ENCODE results near the gene IKZF4. TPM values are rescaled to one million over a fixed set of nuclear protein-coding genes. Genes with fewer than 3 reads are reported as not detected.
"Not testable (repeated sequence)": the region's sequence is repeated elsewhere in the genome, so short reads cannot be mapped to it uniquely, and the experiment has no call there.

The IKZF4 gene
- polyA plus RNA-seq, 10 donors: 5.5 to 11.3 (median 7.8) TPM

DNA sequence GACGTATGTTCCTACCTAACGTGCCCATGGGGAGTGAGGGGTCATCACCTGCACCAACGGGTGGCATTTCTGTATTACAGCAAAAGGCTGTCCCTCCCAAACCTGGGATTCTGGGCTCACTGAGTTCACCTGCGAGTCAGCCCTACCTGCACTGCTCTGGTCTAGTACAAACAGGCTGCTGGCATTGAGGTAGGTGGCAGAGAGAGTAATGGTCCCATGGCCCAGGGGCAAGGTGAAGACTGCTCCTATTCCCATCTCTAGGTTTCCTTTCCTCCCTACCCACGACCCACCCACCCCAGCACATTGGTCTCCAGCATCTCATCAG is 23.3 kb upstream of the IKZF4 start:
- DNase-seq: no peak

DNA sequence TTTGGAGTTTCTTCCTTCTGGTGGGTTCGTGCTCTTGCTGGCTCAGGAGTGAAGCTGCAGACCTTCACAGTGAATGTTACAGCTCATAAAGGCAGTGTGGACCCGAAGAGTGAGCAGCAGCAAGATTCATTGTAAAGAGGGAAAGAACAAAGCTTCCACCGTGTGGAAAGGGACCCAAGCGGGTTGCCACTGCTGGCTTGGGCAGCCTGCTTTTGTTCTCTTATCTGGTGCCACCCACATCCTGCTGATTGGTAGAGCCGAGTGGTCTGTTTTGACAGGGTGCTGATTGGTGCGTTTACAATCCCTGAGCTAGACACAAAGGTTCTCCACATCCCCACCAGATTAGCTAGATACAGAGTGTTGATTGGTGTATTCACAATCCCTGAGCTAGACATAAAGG is 21.3 kb upstream of the IKZF4 start:
- not testable (repeated sequence) for DNase-seq

DNA sequence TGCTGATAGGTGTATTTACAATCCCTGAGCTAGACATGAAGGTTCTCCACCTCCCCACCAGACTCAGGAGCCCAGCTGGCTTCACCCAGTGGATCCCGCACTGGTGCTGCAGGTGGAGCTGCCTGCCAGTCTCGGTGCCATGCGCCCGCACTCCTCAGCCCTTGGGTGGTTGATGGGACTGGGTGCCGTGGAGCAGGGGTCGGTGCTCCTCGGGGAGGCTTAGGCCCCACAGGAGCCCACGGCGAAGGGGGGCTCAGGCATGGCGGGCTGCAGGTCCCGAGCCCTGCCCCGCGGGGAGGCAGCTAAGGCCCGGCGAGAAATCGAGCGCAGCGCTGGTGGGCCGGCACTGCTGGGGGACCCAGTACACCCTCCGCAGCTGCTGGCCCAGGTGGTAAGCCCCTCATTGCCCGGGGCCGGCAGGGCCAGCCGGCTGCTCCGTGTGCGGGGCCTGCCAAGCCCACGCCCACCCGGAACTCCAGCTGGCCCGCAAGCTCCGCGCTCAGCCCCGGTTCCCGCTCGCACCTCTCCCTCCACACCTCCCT is 20.8 kb upstream of the IKZF4 start:
- not testable (repeated sequence) for DNase-seq

DNA sequence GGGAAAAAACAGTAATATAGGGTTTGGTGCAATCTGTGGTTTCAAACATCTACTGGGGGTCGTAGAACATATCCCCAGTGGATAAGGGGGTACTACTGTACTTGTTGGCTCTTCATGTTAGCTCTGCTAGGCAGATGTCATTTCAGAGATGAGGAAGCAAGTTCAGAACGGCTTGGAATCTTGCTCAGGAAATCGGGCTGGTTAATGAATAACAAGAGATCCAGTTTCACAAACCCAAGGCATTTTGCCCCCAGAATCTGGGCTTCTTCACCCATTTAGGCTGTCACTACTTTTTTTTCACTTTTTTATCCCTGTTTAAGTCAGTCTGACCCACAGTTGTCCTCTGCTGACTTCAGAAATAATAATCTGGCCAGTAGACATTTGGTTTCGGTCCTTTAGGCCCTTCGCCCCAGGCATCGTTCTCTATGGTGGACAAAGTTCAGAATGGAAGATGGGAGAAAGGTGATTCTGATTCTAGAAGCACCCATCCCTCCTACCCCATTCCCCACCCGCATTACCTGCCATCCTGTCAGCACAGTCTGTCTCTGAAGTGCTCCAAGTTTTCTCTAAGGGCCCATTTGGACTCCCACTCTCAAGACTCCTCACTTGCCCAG is 19.2 kb upstream of the IKZF4 start:
- no peak for DNase-seq

DNA sequence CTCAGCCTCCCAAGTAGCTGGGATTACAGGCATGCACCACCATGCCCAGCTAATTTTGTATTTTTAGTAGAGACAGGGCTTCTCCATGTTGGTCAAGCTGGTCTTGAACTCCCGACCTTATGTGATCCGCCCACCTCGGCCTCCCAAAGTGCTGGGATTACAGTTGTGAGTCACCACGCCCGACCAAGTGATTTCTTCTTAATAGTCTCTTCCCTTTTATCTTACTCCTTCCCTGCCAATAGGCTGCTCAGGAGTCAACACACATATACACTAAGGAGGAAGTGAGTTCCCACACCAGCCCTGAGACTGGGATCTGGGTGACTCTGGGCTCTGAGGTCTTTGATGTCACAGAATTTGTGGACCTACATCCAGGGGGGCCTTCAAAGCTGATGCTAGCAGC is 17.5 kb upstream of the IKZF4 start:
- not testable (repeated sequence) for DNase-seq

DNA sequence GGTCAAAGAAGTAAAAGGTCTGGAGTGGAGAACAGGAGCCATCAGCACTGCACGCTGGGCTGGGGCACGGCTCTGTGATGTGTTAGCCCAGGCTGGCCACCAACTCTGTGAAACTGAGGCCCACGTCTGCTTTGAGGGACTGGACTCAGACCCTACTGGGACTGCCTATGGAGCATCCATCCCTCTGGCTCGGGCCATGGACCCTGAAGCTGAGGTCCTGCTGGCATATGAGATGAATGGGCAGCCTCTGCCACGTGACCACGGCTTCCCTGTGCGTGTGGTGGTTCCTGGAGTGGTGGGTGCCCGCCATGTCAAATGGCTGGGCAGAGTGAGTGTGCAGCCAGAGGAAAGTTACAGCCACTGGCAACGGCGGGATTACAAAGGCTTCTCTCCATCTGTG is 16.6 kb upstream of the IKZF4 start:
- DNase-seq: no peak

DNA sequence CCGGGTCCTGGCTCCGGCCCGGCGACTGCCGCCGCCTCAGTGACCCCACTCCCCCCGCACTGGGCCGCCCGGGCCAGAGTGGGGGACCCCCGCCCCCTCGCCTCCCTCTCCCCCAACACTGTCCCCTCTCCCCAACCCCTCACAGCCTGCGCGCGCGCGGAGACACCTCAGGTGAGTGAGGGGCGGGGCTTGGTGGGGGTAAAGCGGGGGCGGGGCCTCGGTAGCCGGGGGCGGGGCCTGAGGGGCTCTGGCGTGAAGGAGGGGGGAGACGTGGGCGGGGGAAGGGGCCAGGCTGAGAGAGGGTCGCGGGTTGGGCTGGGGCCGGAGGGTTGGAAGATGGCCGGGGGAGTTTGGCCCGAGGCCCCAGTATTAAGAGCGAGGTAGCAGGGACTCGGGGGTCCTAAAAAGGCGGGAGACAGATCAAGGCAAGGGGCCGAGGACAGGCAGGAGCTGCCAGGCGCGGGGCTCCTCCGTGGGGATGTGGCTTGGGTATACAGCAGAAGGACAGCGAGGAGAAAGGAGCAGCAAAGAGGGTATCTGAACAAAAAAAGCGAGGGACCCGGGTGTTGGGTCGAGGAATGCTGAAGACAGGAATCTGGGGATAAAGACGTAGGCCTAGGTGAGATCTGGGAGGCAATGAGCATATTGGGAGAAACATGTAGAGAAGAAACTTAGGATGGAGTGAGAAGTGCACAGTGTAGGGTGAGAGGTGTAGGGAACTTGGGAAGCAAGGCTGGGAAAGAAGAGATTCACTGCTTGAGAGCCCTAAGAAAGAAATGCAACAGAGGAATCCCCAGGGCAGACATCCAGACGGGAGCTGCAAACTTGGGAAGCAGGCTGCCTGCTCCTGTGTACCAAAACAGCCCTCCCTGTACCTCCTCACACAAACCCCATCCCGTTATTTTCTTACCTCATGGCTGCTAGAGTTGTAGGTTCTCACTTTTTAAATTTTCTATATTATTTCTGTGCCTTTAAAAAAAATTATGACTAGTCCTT is 13.0 kb upstream of the IKZF4 start:
- peak; percentile 13 to 75 (median 40) for DNase-seq

DNA sequence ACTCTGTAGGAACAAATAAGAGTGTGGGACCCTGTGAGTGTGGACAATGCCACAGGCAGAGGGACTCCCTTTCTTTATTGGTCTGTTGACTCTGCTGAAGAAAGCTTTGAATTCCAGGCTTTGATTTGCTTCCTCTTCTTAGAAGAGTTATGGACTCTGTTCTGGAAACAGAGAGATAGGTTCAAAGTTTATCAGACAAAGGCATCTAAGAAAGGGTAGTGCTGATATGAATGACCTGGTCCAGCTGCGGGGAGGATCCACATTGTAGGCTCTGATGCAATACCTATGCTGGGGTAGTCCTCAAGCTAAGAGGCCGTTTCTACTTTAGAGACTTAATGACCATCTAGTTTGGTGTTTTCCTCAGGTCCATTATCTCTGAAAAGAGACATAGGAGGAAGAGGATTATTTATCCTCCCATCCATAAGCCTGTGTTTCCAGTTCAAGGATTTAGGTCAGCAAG is 10.7 kb upstream of the IKZF4 start:
- no peak for DNase-seq

DNA sequence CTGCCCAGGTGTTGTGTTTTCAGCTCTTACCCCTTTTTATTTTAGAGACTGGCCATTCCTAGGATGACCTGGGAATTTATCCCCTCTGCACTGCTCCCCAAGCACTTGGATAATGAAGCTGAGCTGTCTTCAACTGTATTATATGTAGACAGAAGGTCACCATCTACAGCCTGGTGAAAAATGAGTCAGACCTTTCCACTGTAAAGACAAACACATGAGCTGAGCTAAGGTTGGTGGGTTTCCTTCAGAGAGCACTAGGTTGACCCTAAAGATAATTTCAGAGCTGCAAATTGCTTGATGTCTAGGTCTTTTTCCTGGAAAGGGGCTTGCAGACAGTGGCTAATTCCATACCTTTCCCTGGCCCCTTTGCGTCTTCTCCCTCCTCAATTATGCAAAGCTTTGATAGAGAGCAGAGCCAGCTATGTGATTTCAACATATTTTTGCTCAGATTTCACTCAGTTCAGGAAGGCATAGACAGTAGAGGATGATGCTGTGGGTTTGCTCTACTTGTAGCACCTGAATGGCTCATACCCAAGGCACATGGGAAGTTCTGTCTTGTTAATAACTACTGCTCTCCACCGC is 9.2 kb upstream of the IKZF4 start:
- no peak for DNase-seq

DNA sequence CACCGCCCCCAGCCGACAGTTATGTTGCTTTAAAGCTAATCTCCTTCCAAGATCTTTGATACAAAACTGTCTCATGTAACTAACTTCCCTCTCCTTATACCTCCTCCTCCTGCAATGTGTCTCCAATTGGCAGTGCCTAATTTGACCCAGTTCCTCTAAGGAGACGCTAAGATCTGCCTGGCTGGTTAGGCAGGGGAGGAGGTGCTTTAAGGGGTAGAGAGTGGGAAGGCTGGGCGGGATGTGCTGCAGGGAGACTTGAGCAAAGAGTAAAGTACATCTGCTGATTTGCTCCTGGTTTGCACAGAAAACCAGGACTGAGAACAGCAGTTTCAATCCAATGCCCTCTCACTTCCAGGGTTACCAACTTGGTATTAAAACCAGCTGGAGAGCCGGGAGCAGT is 7.4 kb upstream of the IKZF4 start:
- no peak for DNase-seq

DNA sequence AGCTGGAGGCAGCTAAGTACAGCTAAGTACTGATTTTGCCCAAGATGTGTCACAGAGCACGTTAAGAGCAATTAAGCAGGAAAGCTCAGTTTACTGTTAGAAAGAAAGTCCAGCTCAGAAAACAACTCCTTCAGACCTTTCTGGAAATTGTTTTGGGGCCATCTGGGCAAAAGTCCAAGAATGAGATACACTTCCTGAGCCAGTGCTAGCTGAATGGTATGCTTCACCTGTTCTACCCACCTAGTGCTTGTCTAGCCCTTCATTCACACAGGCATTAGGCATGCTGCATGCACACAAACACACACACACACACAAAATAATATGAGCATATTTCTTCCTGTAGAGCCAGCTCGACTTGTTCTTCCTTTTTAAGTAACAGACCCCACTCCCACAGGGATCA is 6.6 kb upstream of the IKZF4 start:
- DNase-seq: no peak

DNA sequence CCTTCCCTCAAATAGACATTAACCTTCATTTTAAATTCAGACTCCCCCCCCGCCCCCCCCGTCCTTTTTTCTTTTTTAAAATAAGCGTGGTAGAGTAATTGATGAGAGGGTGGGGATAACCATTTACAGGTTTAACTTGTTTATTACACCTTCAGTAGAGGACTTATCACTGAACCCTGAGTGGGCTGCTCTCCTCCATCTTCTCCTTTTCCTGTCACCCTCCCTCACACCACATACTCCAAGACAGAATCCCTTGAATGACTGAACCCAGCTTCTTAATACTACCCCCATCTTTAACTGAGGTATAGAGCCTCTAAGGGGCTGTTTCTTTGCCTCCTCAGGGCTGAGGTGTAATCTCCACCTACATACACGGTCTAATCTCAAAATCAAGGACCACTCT is 3.7 kb upstream of the IKZF4 start:
- DNase-seq: no peak

DNA sequence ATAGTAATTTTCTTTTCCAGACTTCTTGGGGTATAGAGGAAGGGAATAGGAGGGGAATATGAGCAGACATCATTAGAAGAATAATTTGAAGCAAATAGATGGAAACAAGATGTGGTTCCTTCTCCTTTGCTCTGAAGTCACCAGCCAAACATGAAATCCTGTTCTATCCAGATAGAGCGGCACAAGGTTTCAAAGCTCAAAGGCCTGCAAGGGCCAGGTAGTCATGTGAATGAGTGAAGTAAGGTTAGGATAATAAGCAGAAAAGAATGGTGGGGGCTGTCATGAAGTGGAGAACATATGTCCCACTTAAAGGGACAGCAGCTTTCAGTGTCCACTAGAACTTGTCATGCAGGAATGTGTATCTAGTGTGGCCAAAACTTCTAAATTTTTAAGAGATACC is 2.5 kb upstream of the IKZF4 start:
- no peak for DNase-seq

DNA sequence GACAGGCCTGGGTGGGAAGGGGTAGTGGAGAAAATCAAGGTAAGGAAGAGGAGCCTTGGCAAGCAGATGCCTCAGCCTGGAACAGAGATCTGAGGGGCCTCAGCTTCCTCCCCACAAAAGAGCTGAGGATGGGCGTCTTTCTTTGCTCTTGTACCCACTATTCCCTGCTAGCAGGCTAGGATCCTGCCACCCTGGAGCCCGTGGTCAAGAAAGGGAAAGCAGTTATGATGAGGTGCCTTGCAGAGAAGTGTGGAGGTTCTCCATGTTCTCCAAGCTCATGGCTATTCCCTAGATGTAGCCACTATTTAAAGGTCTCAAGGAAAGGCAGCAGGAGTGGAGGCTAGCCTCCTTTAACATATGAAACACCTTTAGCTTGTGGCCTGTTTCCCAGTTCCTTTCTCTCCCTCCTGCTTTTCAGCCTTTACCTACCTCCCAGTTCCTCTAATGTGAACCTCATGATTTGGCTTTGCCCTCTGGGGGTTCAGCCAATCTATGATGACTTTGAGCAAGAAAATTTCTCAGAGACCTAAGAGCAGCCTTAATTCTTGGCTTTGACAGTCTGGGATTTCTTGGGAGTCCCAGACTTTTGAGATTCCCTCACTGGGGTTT is 1.1 kb downstream of the IKZF4 start:
- no peak for DNase-seq

DNA sequence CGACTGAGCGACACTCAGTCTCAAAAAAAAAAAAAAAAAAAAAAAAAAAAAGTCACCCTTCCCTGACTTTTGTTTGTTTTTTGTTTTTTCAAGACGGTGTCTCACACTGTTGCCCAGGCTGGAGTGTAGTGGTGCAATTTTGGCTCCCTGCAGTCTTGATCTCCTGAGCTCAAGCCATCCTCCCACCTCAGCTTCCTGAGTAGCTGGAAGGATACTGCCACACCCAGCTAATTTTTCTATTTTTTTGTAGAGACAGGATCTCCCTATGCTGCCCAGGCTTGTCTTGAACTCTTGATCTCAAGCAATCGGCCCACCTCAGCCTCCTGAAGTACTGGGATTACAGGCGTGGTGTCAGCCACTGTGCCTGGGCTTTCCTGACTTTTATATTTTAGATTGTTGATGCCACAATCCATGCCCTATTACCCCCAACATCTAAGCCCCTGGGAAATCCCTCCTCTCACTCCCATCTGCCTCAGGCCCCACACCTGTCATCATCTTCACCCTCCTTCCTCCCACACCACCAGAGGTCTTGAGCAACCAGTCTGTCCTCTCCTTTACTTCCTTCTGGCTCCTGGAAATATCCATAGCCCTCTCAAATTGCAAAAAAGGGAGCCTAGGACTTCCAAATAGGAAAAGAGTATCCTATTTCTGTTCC is 7.8 kb downstream of the IKZF4 start:
- no peak for DNase-seq

DNA sequence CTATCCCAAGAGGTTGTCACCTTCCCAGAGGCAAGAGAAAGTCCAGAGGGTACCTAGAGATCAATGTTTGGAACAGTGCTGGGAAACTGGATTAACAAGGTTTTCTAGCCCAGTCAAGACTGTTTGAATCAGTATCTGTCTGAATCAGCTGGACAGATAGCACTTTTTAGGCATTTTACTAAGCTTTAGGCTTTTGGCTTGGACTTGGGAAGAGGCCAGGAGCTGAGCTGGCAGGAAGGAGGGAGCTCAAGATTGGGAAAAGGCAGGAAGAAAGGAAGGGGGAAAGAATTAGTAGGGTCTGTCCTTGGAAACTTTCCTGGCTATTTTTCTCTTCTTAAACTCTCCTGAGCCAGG is 8.3 kb downstream of the IKZF4 start:
- peak in 2 of 3 donors; percentile 29 to 44 for DNase-seq

DNA sequence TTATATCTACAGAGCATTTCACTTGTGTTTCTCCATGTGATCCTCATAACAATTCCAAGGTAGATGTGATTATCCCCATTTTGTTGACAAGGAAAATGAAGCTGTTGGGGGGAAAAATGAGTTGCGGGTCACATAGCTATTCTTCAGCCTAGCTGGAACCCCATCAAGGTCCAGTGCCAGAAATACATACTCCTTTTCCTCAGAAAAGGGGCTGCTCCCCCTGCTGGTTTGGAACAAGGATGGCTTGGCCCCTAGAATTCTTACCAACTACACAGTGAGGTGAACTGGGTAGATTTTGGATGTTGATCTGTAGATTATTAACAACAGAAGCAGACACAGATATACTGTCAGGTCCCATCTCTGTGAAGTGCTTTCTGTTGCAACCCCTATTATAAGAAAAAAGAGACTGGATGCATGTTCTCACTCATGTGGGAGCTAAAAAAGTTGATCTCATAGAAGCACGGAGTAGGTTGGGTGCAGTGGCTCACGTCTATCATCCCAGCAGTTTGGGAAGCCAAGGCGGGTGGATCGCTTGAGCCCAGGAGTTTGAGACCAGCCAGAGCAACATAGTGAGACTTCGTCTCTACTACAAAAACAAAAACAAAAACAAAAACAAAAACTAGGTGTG is 8.9 kb downstream of the IKZF4 start:
- peak; percentile 48 to 83 (median 75) for DNase-seq

DNA sequence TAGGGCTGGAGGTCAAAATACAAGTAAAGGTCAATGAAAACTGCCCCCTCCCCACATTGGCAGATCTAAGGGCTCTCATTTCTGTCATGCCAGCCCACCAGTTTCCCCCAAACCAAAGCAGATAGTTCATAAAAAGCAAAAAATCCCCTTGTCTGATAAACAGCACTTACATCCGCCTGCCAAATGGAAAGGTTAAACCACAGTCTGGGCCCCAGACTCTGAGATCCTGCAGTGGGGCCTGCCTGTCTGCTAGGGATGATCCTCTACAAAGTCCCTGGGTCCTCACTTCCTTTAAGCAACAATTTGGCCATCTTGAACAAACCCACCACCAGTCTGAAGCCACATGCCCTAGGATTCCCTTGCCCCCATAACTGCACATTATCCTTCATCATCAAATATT is 11.1 kb downstream of the IKZF4 start:
- no peak for DNase-seq

DNA sequence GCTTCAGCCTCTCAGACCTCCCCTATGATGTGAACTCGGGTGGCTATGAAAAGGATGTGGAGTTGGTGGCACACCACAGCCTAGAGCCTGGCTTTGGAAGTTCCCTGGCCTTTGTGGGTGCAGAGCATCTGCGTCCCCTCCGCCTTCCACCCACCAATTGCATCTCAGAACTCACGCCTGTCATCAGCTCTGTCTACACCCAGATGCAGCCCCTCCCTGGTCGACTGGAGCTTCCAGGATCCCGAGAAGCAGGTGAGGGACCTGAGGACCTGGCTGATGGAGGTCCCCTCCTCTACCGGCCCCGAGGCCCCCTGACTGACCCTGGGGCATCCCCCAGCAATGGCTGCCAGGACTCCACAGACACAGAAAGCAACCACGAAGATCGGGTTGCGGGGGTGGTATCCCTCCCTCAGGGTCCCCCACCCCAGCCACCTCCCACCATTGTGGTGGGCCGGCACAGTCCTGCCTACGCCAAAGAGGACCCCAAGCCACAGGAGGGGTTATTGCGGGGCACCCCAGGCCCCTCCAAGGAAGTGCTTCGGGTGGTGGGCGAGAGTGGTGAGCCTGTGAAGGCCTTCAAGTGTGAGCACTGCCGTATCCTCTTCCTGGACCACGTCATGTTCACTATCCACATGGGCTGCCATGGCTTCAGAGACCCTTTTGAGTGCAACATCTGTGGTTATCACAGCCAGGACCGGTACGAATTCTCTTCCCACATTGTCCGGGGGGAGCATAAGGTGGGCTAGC is 13.9 kb downstream of the IKZF4 start:
- DNase-seq: no peak

DNA sequence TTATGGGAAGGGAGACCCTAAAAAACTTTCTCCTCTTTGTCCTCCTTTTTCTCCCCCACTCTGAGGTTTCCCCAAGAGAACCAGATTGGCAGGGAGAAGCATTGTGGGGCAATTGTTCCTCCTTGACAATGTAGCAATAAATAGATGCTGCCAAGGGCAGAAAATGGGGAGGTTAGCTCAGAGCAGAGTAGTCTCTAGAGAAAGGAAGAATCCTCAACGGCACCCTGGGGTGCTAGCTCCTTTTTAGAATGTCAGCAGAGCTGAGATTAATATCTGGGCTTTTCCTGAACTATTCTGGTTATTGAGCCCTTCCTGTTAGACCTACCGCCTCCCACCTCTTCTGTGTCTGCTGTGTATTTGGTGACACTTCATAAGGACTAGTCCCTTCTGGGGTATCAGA is 16.3 kb downstream of the IKZF4 start:
- no peak for DNase-seq
